ENCODE results near the gene POU3F2. TPM values are rescaled to one million over a fixed set of nuclear protein-coding genes. Genes with fewer than 3 reads are reported as not detected.

Gene POU3F2
- total and polyA plus RNA-seq, 9 of the 15 experiments (the other 6 are each of a cell fraction or from before 2014, with no cell fraction given) = 0.08 to 0.46 (median 0.36) TPM

DNA sequence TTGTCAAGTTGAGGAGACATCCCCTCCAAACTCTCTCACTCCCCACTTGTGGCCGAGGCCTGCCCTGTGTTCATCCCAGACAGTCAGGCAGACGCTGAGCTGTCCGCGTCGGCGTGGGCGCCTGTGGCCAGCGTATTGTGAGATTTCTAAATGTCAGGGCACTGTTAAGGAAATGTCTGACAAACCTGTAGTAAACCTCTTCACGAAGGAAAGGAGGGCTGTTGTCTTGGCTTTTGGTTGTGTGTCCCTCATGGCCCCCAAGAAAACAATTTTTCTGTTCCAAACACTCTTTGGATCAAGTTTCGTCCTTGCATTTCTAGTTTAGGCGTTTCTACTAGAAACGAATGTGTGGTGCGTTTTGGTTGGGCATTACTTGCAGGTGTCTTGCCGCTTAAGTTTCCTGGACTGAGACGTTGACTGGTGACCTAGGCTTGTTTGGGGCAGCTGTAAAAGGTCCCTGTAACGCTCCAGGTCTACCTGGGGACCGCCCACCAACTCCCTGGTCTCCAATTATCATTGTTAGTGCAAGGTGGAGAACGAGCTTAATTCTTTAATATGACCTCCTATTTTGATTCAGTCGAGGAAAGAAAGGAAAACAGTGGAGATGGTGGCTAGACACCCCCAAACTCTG is 8.7 kb upstream of the POU3F2 start:
- intact Hi-C loops (cut with micrococcal nuclease) = no loop called here
- 7% methylated on average over 16 of the region's 19 CpGs for WGBS (ENCODE audit: insufficient coverage, low coverage, missing lambda C conversion rate)

More for the DNA sequence above, 8.7 kb upstream of the POU3F2 start:
- BruUV-seq (replicated peaks) = no TSS peak
- Histone ChIP-seq H2AFZ (ENCODE audit: low read depth, low read length) (no peak overlapping the region), H3K9me1 (ENCODE audit: control insufficient read depth, insufficient read depth, low read length) (no peaks in the 10 kb centered on the region), H3K9ac (ENCODE audit: insufficient read depth in 1 of 2, low read depth in 2 of 2, low read length in 2 of 2) (no peak overlapping the region), H3K36me3 (ENCODE audit: control insufficient read depth, insufficient read depth, low read length) (no peaks in the 10 kb centered on the region), H3K79me2 (ENCODE audit: control insufficient read depth, insufficient read depth, low read length) (no peaks in the 10 kb centered on the region), H3K27me3 (ENCODE audit: control insufficient read depth in 2 of 2, insufficient read depth in 2 of 2, low read length in 2 of 2) (peaks cover 27 to 34% of the 10 kb centered on the region in 2 experiments), H3K9me3 (replicated peaks; ENCODE audit: control insufficient read depth, insufficient read depth, low read depth, low read length) (no peaks in the 10 kb centered on the region), H3K4me3 (no peak overlapping the region), H3K4me1 (replicated peaks in 1 of 2; ENCODE audit: control insufficient read depth in 2 of 2, insufficient read depth in 2 of 2, low read length in 2 of 2) (peaks cover 0 to 12% of the 10 kb centered on the region in 2 experiments; a peak in 2 of 5 replicates), H4K20me1 (replicated peaks; ENCODE audit: control insufficient read depth, insufficient read depth, low read length) (no peaks in the 10 kb centered on the region), H3K4me2 (ENCODE audit: insufficient read depth, low read length) (no peak overlapping the region), H3K27ac (ENCODE audit: extremely low read depth, low read depth, low read length) (no peak overlapping the region)
- FAIRE-seq = no peak
- no peak for ATAC-seq
- TF ChIP-seq, protein P1, sequence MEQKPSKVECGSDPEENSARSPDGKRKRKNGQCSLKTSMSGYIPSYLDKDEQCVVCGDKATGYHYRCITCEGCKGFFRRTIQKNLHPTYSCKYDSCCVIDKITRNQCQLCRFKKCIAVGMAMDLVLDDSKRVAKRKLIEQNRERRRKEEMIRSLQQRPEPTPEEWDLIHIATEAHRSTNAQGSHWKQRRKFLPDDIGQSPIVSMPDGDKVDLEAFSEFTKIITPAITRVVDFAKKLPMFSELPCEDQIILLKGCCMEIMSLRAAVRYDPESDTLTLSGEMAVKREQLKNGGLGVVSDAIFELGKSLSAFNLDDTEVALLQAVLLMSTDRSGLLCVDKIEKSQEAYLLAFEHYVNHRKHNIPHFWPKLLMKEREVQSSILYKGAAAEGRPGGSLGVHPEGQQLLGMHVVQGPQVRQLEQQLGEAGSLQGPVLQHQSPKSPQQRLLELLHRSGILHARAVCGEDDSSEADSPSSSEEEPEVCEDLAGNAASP (IDR thresholded peaks at IDR 0.05) = no peak
- no peak for TF ChIP-seq MIER1 (IDR thresholded peaks at IDR 0.05; ENCODE audit: low read depth)
- TF ChIP-seq ZNF79 (CRISPR knock-in tag; IDR thresholded peaks at IDR 0.05; ENCODE audit: low read depth) = no peak
- TF ChIP-seq CEBPG (CRISPR knock-in tag; IDR thresholded peaks at IDR 0.05) = no peak
- TF ChIP-seq CEBPG (tag; conservative IDR thresholded peaks at IDR 0.05 in 1 of 2, IDR thresholded peaks at IDR 0.05 in 1 of 2) = no peak
- POLR2A ChIA-PET = interaction anchor here (0.8 kb wide), 1 partner anchor 17 kb away, joined by 3 read pairs; no protein-coding TSS in a partner anchor
- in situ Hi-C loops (cut with MboI) = no loop called here
- CTCF ChIA-PET (ENCODE audit: low intra/inter-chr PET ratio) = no interaction called here
- DNase-seq (ENCODE audit: extremely low read depth in 1 of 4, low spot score in 3 of 4) = no peak
